Stimulated activated CD8-positive, alpha-beta memory T cell treated with anti-CD3 and anti-CD28 coated beads, Interleukin-12 subunit alpha, Interleukin-12 subunit beta, amount 100 ng/mL, for 1 hour (primary cell): ENCODE results near the gene COL2A1.

Source experiments
- DNase-seq: peaks from one replicate; pipeline ENCODE4 v3.0.0-alpha.2; 2020; ENCODE audit warnings: low read depth

The COL2A1 gene

DNA sequence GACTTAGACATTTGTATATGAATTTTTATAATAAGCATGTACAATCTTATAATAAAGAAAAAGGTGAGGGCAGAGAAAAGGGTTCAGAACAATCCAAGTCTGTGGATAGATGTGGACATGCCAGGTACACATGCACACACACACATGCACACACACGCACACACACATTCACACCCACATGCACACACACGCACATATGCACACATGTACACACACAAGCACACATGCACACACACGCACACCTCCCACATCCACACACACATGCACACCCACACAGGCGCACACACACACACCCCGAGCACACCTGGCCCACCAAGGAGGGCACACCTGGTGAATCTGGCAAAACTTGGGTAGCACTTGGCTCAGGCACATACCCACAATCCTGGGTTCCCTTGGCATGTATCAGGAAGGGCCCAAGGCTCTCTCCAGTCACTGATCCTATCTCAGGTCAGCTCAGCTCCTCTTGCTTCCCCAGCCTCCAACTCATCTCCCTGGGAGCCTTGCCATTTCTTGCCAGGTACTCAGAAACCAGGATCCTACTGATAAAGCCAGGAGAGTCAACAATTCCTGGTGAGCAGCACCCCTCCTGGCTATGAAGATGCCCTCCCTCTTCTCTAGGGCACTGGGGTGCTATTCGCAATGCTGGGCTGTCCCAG is 59.5 kb downstream of the COL2A1 start:
- DNase-seq, result no peak

DNA sequence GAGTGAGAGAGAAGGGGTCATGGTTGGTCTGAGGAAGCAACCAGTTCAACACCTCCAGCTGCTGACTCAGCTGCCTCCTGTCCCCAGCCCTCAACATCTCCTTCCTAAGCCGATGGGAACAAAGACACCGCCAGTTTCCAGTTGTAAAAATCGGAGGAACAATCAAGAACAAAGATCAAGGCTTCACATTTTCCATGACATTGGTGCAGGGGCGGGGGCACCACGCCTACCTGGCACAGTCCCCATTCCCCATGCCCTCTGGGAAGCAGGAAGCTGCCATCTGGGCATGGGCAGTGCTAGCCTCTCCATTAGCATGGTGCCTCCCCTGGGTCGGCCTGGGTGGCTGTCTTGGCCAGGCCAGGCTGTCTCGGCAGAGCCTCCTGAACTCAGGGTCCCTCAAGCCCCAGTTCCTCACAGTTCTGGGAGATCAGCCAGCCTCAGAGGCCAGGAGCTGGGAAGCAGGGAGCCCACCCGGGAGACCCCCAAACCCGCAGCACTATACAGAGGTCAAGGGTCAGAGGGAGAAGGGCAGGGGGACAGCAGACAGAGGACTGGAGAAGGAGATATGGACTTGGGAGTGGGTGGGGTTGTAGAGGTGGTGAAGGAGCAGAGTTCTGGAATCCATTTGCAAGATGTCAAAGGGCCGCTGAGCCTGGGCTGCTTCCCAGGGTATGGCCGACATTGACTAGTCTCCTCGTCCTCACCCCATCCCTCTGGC is 60.5 kb downstream of the COL2A1 start:
- DNase-seq, result no peak

DNA sequence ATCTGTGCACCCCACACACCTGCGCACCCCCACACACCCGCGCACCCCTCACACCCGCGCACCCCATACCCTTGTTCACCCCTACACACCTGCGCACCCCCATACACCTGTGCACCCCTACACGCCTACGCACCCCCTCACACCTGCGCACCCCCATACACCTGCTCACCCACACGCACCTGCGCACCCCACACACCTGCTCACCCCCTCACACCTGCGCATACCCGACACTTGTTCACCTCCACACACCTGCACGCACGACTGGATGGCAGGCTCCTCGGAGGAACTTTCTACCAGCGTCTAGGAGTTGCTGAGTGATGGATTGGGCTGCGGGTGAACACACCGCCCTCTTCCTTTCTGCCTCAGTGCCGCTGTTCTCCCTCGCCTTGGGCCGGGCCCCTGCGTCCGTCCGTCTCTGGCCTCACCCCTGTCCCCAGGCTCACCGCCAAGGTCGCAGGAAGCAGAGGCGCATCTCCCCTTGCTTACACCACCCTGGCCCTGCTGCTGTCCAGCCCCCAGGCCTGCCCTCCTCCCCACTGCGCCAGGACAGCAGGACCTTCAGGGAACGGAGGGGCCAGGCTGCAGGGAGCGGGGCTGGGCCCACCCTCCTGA is 61.6 kb downstream of the COL2A1 start:
- DNase-seq, result no peak

DNA sequence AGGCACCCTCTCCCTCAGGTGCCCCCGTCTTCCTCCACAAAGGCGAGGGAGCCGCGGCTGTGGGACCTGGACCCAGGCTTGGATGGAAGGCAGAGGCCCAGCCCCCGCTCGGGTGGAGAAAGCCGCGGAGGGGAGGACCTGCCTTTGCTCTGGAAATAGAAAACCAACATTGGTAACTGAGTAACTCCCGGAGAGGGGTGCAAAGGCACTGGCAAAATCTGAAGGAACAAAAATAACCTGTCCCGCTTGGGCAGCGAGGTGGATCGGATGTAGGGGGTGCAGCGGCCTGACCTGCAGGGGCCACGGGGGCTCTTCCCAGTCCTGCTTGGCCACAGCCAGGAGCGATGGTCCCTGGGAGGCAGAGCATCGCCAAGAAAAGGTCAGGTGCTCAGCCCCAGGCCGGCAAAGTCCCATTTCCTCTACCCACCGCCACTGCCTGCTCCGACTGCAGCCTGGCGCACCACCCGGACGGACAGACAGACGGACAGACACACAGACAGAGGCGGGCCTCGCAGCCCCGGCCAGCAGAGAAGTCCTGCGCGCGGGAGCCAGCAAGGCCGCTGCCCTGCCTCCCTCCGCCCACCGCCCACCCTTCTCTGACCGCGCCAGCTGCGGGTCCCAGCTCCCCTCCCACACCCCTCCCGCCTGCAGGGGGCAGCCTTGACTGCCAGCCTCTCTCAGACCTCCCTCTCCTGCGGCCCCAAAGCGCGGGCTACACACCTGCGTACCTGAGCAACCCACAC is 62.2 kb downstream of the COL2A1 start:
- peak; percentile 23 for DNase-seq

DNA sequence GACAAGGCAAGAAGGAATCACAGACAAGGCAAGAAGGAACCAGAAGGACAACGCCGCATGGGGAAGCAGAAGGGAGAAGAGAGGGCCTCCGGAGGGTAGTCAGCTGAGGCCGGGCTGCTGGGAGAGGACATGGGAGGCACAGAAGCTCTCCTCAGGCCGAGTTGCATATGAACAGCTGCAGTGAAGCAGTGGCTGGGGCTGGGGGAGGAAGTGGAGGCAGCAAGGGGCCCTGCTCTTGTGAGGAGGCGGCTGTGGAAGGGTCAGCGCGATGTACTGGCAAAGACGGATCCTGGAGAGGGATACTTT is 62.8 kb downstream of the COL2A1 start:
- no peak for DNase-seq

DNA sequence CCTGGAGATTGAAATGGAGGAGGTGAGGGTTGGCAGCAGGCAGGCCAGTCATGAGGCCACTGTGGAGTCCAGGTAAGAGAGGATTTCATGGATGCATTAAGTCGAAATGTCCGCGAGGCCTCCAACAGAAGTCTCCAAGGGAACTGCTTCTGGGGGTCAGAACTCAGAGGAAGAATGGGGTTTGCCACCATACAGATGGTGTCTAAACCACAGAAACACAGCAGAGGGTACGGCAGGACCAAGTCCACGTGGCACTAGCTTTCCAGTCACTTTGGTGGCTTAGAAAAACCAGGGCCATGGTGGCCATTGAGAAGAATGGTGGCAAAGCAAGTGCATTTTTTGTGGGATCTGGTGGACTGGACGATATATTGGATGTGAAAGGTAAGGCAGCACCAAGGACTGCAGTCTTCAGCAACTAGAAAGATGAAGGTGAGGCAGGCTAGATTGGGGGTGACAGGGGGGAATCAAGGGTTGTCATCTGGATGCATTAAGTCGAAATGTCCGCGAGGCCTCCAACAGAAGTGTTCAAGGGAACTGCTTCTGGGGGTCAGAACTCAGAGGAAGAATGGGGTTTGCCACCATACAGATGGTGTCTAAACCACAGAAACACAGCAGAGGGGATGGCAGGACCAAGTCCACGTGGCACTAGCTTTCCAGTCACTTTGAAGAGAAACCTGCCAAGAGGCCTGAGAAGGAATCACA is 63.4 kb downstream of the COL2A1 start:
- DNase-seq, result no peak

DNA sequence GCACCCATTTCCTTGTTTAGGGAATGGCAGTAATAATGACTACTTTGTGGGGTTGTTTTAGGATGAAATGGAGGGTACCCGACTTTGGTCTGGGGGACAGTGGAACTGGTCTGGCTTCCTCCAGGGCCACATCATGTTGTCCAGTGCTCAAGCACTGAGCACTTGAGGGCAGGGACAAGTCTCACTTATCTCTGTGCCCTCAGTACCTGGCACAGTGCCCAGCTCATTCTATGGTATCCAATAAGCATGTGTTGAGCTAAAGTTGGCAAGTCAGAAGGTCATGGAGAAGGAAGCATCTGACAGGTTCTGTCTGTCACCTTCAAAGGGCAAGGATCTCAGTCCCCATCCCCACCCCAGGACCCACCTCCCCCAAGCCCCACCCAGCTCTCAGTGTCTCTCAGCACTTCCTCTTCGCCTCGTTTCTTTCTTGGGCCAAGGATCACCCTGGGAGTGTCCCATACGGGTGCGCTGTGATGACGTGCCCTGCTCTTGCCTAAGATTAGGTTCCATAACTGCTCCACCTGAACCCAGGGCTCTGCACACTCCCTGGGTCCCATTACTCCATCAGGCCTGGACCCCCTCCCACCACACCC is 65.2 kb downstream of the COL2A1 start:
- no peak for DNase-seq

DNA sequence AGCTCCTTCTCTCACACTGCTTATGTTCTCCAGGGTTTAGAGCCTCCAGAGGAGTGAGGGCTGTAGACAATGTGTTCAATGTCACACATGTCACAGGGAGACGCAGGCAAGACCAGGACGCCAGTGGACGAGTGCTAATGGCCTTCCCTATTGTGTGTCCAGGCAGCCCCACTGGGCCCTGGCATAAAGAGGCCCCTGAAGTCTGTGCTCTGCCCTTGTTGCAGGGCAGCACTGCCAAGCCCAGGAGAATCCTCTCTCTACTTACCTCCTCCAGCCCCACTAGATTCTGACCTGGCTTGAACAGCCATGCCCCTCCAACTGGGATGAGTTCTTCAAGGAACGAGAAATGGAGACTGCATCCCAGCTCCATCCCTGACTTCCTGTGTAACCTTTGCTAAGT is 65.7 kb downstream of the COL2A1 start:
- no peak for DNase-seq

DNA sequence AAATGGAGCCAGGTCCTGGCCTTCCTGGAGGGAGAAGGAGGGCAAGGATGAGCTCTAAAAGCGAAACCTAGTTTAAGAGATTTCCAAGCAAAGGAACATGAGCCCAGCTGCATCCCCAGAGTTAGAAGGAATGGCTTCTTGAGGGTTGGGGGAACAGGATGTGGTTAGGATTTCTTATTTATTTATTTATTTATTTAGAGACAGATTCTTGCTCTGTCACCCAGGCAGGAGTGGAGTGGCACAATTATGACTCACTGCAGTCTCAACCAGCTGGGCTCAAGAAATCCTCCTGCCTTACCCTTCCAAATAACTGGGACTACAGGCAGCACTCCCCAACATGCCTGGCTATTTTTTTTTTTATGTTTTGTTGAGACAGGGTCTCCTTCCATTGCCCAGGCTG is 66.2 kb downstream of the COL2A1 start:
- no peak for DNase-seq

DNA sequence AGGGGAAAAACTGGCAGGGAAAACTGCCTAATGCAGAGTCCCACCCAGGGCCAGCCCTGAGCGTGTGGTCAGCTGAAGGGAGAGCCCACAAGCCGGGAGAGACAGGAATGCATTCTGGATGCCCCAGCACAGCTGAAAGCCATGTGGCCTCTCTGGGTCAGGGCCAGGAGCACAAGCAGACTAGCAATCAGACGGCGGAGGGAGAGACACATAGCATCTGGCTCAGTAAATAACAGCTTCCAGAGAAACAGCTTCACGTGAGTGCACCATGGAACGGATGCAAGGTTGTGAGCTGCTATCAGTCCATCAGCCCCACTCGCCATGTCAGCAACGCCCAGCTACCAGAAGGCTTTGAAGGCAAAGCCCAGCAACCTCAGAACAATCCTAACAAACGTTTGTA is 69.1 kb downstream of the COL2A1 start:
- DNase-seq, result no peak

DNA sequence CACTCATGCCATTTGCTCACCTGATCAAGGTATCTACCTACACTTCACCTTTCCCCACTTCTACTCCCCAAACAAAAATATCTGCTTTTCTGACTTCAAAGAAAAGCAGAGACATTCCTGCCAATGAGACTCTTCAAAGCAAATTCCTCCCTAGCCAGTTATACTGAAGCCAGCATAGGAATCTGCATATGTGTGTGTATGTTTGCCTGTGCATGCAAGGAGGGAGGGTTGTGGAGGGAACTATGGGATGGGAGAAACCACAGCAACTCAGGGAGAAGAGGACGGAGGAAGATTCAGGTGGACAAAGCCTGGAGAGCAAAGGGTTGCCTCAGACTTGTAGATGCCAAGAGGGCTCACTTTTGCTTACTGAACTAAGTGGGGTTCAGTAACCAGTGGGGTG is 73.1 kb downstream of the COL2A1 start:
- no peak for DNase-seq

DNA sequence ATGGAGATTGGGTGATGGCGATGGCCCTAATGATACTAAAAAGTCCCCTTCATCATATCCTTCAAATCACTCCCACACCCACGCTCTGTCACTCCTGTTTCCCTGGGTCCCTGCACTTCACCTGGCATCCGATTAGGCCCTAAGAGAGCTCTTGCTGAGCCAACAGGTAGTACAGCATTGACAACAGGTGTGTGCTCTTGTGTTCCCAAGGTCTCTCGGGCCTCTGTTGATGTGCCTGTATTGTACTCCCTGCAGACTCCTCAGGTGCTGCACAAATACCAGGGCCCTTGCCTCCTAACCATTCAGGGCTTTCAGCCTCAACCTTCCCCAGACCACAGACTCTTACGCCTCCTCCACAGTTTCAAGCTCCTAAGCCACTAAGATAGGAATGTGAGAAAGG is 73.6 kb downstream of the COL2A1 start:
- no peak for DNase-seq

DNA sequence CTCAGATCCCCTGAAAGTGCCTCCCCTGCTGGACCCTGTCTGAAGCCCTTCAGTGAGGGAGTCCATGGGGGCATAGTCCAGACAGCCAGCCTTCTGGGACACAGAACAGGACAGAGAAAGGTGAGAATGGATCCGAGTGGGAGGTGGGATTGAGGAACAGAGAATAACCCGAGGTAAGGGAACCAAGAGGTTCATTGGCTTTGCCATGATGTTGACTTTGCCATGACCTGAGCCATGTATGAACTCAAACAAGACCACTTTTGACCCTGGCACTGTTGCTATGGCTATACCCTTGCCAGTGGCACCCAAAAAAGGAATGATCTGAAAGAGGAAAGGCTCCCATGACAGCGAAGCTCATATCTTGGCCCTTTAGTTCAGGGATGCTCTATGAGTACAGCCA is 76.9 kb downstream of the COL2A1 start:
- no peak for DNase-seq
